HepG2 (cell line): ENCODE results near the gene GDAP2. TPM values are rescaled to one million over a fixed set of nuclear protein-coding genes. Genes with fewer than 3 reads are reported as not detected.

ENCODE experiments used
- DR1 ChIP-seq: sonication (generic); formaldehyde crosslinking; IDR thresholded peaks from 2 replicates; pipeline ENCODE4 v1.8.0; 2021; ENCODE audit warnings: mild to moderate bottlenecking, missing genetic modification reagents, inconsistent platforms
- EHMT2 ChIP-seq: fragments of 200-600 bp; sonication (generic); IDR thresholded peaks from 2 replicates; pipeline ENCODE4 v1.7.0; 2017; ENCODE audit warnings: antibody characterized with exemption, low read depth, low read length, borderline replicate concordance
- GATAD2A ChIP-seq: IDR thresholded peaks from 2 replicates; pipeline ENCODE4 v1.6.1; 2016
- GTF3A ChIP-seq: sonication (generic); formaldehyde crosslinking; conservative IDR thresholded peaks from 2 replicates; pipeline ENCODE4 v1.4.0; 2020; ENCODE audit warnings: mild to moderate bottlenecking, missing genetic modification reagents
- HOXA3 ChIP-seq: sonication (generic); formaldehyde crosslinking; IDR thresholded peaks from 2 replicates; pipeline ENCODE4 v1.5.0; 2020; ENCODE audit warnings: missing genetic modification reagents
- HOXA7 ChIP-seq: sonication (generic); formaldehyde crosslinking; IDR thresholded peaks from 2 replicates; pipeline ENCODE4 v1.8.1; 2022; ENCODE audit warnings: mild to moderate bottlenecking, missing genetic modification reagents, moderate library complexity
- MZF1 ChIP-seq: sonication (generic); formaldehyde crosslinking; IDR thresholded peaks from 2 replicates; pipeline ENCODE4 v1.8.1; 2023; ENCODE audit warnings: mild to moderate bottlenecking, missing genetic modification reagents, borderline replicate concordance
- NCOA2 ChIP-seq: sonication (generic); formaldehyde crosslinking; IDR thresholded peaks from 2 replicates; pipeline ENCODE4 v1.8.0; 2022; ENCODE audit warnings: inconsistent platforms
- NCOA5 ChIP-seq: sonication (generic); formaldehyde crosslinking; IDR thresholded peaks from 2 replicates; pipeline ENCODE4 v1.4.0; 2020; ENCODE audit warnings: missing genetic modification reagents
- NFATC3 ChIP-seq: sonication (generic); formaldehyde crosslinking; IDR thresholded peaks from 2 replicates; pipeline ENCODE4 v1.5.1; 2020; ENCODE audit warnings: mild to moderate bottlenecking, missing genetic modification reagents
- NFE2 ChIP-seq: sonication (generic); formaldehyde crosslinking; IDR thresholded peaks from 2 replicates; pipeline ENCODE4 v1.4.0; 2020; ENCODE audit warnings: missing genetic modification reagents
- SP140L ChIP-seq: sonication (generic); formaldehyde crosslinking; IDR thresholded peaks from 2 replicates; pipeline ENCODE4 v1.4.0; 2020; ENCODE audit warnings: missing genetic modification reagents, borderline replicate concordance
- THAP11 ChIP-seq: IDR thresholded peaks from 2 replicates; pipeline ENCODE4 v1.6.1; 2016; ENCODE audit warnings: missing biosample characterization, missing genetic modification reagents
- TSC22D2 ChIP-seq: sonication (generic); formaldehyde crosslinking; IDR thresholded peaks from 2 replicates; pipeline ENCODE4 v1.5.1; 2020; ENCODE audit warnings: missing genetic modification reagents, mild to moderate bottlenecking, borderline replicate concordance
- ZFP41 ChIP-seq: sonication (generic); formaldehyde crosslinking; IDR thresholded peaks from 2 replicates; pipeline ENCODE4 v1.4.0; 2020; ENCODE audit warnings: mild to moderate bottlenecking, missing genetic modification reagents, borderline replicate concordance
- ZFX ChIP-seq: sonication (generic); formaldehyde crosslinking; IDR thresholded peaks from 2 replicates; pipeline ENCODE4 v1.4.0; 2020; ENCODE audit warnings: mild to moderate bottlenecking, low read depth, missing genetic modification reagents, moderate library complexity
- ZMYM4 ChIP-seq: sonication (generic); formaldehyde crosslinking; IDR thresholded peaks from 2 replicates; pipeline ENCODE4 v1.8.1; 2023; ENCODE audit warnings: mild to moderate bottlenecking, missing genetic modification reagents
- ZNF275 ChIP-seq: sonication (generic); formaldehyde crosslinking; IDR thresholded peaks from 2 replicates; pipeline ENCODE4 v1.8.0; 2022; ENCODE audit warnings: missing genetic modification reagents, mild to moderate bottlenecking, inconsistent platforms, borderline replicate concordance
- ZNF354B ChIP-seq: sonication (generic); formaldehyde crosslinking; IDR thresholded peaks from 2 replicates; pipeline ENCODE4 v1.8.0; 2022; ENCODE audit warnings: mild to moderate bottlenecking, missing genetic modification reagents
- ZNF670 ChIP-seq: sonication (generic); formaldehyde crosslinking; IDR thresholded peaks from 2 replicates; pipeline ENCODE4 v1.8.0; 2022; ENCODE audit warnings: mild to moderate bottlenecking, missing genetic modification reagents, borderline replicate concordance
- ZNF691 ChIP-seq: sonication (generic); formaldehyde crosslinking; IDR thresholded peaks from 2 replicates; pipeline ENCODE4 v1.4.0; 2020; ENCODE audit warnings: missing genetic modification reagents, low read depth, mild to moderate bottlenecking, borderline replicate concordance
- ZNF776 ChIP-seq: sonication (generic); formaldehyde crosslinking; IDR thresholded peaks from 2 replicates; pipeline ENCODE4 v1.4.0; 2020; ENCODE audit warnings: mild to moderate bottlenecking, missing genetic modification reagents
- ZZZ3 ChIP-seq: sonication (generic); formaldehyde crosslinking; IDR thresholded peaks from 2 replicates; pipeline ENCODE4 v1.4.0; 2020; ENCODE audit warnings: missing genetic modification reagents, mild to moderate bottlenecking, borderline replicate concordance
- polyA plus RNA-seq, 8 experiments: library from polyadenylated mRNA; depleted of rRNA in 3 of 8; stranded (reverse) in 7 of 8; unstranded in 1 of 8; fragments of >200 nt; fragmentation: Illumina TruSeq in 4 of 8; extraction: Trizol in 4 of 8; gene quantifications; 2 replicates each; pipeline versions ENCODE4 v1.2.1 to v1.2.3, GENCODE V29; 2011 to 2016; ENCODE audit warnings: low read depth in 4 of 8, missing spikeins in 1 of 8, mixed read lengths in 1 of 8; ENCODE audit not compliant: insufficient read depth in 1 of 8
- total RNA-seq, 5 experiments: library from RNA; depleted of rRNA; stranded (reverse); fragments of >200 nt; fragmentation: Illumina TruSeq; extraction: Trizol; gene quantifications; 2 replicates each; pipeline ENCODE4 v1.2.3, GENCODE V29; 2016; ENCODE audit warnings: low read depth in 1 of 5
- TF ChIP-seq, protein P1 (sequence below): sonication (generic); IDR thresholded peaks from 2 replicates; pipeline ENCODE4 v1.6.1; 2016; ENCODE audit warnings: low read depth, borderline replicate concordance
- TF ChIP-seq, protein P2 (sequence below): sonication (generic); formaldehyde crosslinking; conservative IDR thresholded peaks from 2 replicates; pipeline ENCODE4 v1.4.0; 2020; ENCODE audit warnings: missing genetic modification reagents

GDAP2 gene
- total and polyA plus RNA-seq, 2 of the 13 experiments (the other 11 are each of a cell fraction or from before 2014, with no cell fraction given) = 11.4 to 23.2 TPM

DNA sequence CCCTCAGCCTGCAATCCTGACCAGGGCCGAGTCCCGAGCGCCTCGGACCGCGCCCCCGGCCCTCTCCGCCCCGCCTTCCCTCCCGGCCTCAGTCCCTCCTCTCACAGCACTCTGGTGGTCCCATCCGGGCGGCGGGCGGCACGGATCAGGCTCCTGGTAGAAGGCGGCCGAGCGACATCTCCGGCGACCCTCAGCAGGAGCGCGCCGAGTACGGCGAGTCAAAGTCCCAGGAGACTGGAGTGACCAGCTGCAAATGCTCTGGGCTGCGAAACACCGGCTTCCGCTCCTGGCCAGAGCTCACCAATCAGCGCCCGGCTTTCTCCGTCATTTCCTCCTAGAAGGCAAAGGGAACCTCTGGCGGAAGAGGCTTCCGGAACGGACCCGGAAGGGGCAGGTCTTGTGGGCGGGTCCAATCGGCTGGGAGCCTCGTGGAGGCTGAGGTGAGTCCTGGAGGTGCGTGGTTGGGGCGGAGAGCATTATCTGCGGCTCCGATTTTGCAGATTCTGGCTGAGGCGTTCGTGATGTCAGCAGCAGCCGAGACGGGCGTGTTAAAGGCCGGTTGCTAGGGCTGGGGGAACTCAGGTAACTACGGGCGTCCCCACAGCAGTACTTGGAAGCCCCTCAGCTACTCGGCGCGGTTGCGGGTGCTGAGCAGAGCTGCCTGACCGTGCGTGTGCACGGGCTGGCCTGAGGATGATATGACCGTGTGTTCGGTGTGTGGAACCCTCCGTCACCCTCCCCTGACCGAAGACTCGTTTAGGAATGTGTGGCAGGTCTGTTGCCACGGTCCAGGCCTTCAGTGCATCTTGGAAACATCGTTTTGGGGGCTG is at the start of gene GDAP2, which contains the start of gene WDR3 (continued):
- TF ChIP-seq ZNF275 (peak; percentile 53; the same call in 1 of the 2 replicates), ZNF670 (CRISPR knock-in tag) (peak; percentile 48; the same call in 1 of the 2 replicates), SP140L (CRISPR knock-in tag) (no peak), THAP11 (CRISPR knock-in tag) (peak; percentile 88), ZMYM4 (CRISPR knock-in tag) (peak; percentile 89), NCOA2 (CRISPR knock-in tag) (no peak), GATAD2A (CRISPR knock-in tag) (no peak), MZF1 (no peak), NFATC3 (CRISPR knock-in tag) (peak; percentile 62; the same call in 1 of the 2 replicates), ZZZ3 (peak; percentile 16; the same call in 1 of the 2 replicates), ZFP41 (0 out of 2 replicates have a peak, but pooled peaks have one; percentile 71), DR1 (CRISPR knock-in tag) (no peak), ZNF776 (no peak), ZNF354B (CRISPR knock-in tag) (no peak), GTF3A (no peak), NCOA5 (no peak), ZFX (peak; percentile 85), EHMT2 (no peak), NFE2 (no peak), TSC22D2 (CRISPR knock-in tag) (no peak), HOXA3 (CRISPR knock-in tag) (peak; percentile 40), HOXA7 (CRISPR knock-in tag) (no peak), ZNF691 (CRISPR knock-in tag) (no peak)
- TF ChIP-seq, protein P1, sequence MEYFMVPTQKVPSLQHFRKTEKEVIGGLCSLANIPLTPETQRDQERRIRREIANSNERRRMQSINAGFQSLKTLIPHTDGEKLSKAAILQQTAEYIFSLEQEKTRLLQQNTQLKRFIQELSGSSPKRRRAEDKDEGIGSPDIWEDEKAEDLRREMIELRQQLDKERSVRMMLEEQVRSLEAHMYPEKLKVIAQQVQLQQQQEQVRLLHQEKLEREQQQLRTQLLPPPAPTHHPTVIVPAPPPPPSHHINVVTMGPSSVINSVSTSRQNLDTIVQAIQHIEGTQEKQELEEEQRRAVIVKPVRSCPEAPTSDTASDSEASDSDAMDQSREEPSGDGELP = peak; percentile 83
- TF ChIP-seq, protein P2, sequence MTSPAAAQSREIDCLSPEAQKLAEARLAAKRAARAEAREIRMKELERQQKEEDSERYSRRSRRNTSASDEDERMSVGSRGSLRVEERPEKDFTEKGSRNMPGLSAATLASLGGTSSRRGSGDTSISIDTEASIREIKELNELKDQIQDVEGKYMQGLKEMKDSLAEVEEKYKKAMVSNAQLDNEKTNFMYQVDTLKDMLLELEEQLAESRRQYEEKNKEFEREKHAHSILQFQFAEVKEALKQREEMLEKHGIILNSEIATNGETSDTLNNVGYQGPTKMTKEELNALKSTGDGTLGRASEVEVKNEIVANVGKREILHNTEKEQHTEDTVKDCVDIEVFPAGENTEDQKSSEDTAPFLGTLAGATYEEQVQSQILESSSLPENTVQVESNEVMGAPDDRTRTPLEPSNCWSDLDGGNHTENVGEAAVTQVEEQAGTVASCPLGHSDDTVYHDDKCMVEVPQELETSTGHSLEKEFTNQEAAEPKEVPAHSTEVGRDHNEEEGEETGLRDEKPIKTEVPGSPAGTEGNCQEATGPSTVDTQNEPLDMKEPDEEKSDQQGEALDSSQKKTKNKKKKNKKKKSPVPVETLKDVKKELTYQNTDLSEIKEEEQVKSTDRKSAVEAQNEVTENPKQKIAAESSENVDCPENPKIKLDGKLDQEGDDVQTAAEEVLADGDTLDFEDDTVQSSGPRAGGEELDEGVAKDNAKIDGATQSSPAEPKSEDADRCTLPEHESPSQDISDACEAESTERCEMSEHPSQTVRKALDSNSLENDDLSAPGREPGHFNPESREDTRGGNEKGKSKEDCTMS (CRISPR knock-in tag) = no peak
